ENCODE data around the gene TMIE.
"Not testable (repeated sequence)": the region's sequence is repeated elsewhere in the genome, so short reads cannot be mapped to it uniquely, and the experiment has no call there.

TMIE gene

DNA sequence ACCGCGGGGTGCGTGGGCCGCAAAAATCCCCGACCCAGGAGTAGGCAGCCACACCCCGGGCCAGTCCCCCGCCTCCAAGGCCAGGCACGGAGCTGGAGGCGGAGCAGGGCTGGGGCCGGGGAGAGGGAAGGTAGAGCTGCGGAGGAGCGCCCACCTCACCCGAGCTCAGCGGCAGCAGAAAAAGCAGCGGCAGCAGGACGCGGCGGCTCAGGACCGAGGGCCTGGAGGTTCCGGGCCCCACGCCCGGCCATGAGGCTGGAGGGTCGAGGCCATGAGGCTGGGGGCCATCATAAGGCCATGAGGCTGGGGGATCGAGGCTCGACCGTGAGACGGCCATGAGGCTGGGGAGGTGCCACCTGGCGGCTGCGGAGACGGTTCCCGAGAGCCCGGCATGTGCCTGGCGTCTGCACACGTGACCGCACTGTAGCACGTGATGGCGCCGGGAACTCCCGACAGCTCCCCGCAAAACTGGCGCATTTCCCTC is 49.4 kb downstream of the TMIE start:
- H3K9me3 ChIP-seq (ENCODE audit: control insufficient read depth, insufficient read depth, low read length): no peaks in the 10 kb centered on the region
- no peaks in the 10 kb centered on the region for H3F3A ChIP-seq (ENCODE audit: control insufficient read depth, insufficient read depth)
- no peak overlapping the region for H3K4me2 ChIP-seq (ENCODE audit: low read length)
- no peaks in the 10 kb centered on the region for H3K36me3 ChIP-seq (ENCODE audit: control insufficient read depth, low read length)
- H3K4me1 ChIP-seq (ENCODE audit: control insufficient read depth, low read length): no peaks in the 10 kb centered on the region
- no peaks in the 10 kb centered on the region for H3K79me2 ChIP-seq (ENCODE audit: control insufficient read depth, low read length)
- H4K20me1 ChIP-seq (ENCODE audit: control insufficient read depth, insufficient read depth, low read depth, low read length): no peaks in the 10 kb centered on the region
- TF ChIP-seq, protein P1, sequence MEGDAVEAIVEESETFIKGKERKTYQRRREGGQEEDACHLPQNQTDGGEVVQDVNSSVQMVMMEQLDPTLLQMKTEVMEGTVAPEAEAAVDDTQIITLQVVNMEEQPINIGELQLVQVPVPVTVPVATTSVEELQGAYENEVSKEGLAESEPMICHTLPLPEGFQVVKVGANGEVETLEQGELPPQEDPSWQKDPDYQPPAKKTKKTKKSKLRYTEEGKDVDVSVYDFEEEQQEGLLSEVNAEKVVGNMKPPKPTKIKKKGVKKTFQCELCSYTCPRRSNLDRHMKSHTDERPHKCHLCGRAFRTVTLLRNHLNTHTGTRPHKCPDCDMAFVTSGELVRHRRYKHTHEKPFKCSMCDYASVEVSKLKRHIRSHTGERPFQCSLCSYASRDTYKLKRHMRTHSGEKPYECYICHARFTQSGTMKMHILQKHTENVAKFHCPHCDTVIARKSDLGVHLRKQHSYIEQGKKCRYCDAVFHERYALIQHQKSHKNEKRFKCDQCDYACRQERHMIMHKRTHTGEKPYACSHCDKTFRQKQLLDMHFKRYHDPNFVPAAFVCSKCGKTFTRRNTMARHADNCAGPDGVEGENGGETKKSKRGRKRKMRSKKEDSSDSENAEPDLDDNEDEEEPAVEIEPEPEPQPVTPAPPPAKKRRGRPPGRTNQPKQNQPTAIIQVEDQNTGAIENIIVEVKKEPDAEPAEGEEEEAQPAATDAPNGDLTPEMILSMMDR (IDR thresholded peaks at IDR 0.05; ENCODE audit: low read depth, low read length, poor library complexity, severe bottlenecking): no peak
- TF ChIP-seq EZH2phosphoT487 (IDR thresholded peaks at IDR 0.05; ENCODE audit: borderline replicate concordance, low read length): no peak
- H3K27ac ChIP-seq (ENCODE audit: low read depth, low read length): no peak overlapping the region
- H3K4me3 ChIP-seq (ENCODE audit: low read length): no peak overlapping the region
- H3K27me3 ChIP-seq (ENCODE audit: control insufficient read depth, low read length): no peaks in the 10 kb centered on the region
- H3K9me2 ChIP-seq (replicated peaks; ENCODE audit: control insufficient read depth, low read length): no peaks in the 10 kb centered on the region

DNA sequence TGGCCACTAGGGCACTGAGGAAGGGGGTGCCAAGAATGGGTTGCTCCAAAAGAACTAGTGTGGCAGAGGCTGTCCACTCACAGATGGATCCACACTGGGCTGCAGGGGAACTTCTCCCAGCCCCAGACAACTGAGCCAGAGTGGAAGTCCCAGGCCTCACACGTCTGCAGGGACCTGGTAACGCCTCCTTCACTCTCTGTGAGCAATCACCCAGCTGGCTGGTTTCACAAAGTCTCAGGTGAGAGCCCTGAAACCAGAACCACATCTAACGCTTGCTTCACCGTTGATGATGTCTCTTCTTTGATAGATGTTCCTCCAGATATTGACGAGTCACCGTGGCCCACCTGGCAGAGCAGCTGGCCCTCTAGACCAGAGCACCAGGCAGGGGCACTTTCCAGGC is 51.9 kb downstream of the TMIE start:
- not testable (repeated sequence) for H3K27me3 ChIP-seq (ENCODE audit: control insufficient read depth, low read length); H3K27ac ChIP-seq (ENCODE audit: low read depth, low read length); H3K4me2 ChIP-seq (ENCODE audit: low read length); H3K79me2 ChIP-seq (ENCODE audit: control insufficient read depth, low read length); H3K4me1 ChIP-seq (ENCODE audit: control insufficient read depth, low read length); H3F3A ChIP-seq (ENCODE audit: control insufficient read depth, insufficient read depth); H3K36me3 ChIP-seq (ENCODE audit: control insufficient read depth, low read length); H4K20me1 ChIP-seq (ENCODE audit: control insufficient read depth, insufficient read depth, low read depth, low read length); H3K9me2 ChIP-seq (replicated peaks; ENCODE audit: control insufficient read depth, low read length); H3K9me3 ChIP-seq (ENCODE audit: control insufficient read depth, insufficient read depth, low read length); H3K4me3 ChIP-seq (ENCODE audit: low read length)

DNA sequence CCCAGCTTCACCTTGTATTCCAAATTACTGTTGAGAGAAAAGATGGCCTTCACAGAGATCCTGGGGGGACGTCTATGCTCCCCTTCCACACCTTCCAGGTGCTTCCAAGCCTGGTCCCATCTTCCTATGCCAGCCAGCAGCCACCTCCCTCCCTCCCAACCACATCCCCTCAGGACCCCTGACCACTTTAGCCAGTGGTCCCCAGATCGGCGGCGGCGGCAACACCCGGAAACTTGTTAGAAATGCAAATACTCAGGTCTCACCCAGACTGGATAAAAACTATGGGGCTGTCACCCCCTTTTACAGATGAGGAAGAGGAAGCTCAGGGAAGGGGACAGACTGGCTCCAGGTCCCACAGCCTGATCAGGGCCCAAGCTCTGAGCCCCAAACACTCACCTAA is 54.5 kb downstream of the TMIE start:
- H3K4me1 ChIP-seq (ENCODE audit: control insufficient read depth, low read length): no peaks in the 10 kb centered on the region
- H3K36me3 ChIP-seq (ENCODE audit: control insufficient read depth, low read length): no peaks in the 10 kb centered on the region
- H3F3A ChIP-seq (ENCODE audit: control insufficient read depth, insufficient read depth): no peaks in the 10 kb centered on the region
- no peaks in the 10 kb centered on the region for H3K27me3 ChIP-seq (ENCODE audit: control insufficient read depth, low read length)
- no peaks in the 10 kb centered on the region for H3K9me2 ChIP-seq (replicated peaks; ENCODE audit: control insufficient read depth, low read length)
- no peaks in the 10 kb centered on the region for H3K9me3 ChIP-seq (ENCODE audit: control insufficient read depth, insufficient read depth, low read length)
- H4K20me1 ChIP-seq (ENCODE audit: control insufficient read depth, insufficient read depth, low read depth, low read length): no peaks in the 10 kb centered on the region
- no peak overlapping the region for H3K4me2 ChIP-seq (ENCODE audit: low read length)
- H3K4me3 ChIP-seq (ENCODE audit: low read length): no peak overlapping the region
- H3K79me2 ChIP-seq (ENCODE audit: control insufficient read depth, low read length): no peaks in the 10 kb centered on the region
- TF ChIP-seq, protein P1 (IDR thresholded peaks at IDR 0.05; ENCODE audit: low read depth, low read length, poor library complexity, severe bottlenecking): no peak
- no peak for TF ChIP-seq EZH2phosphoT487 (IDR thresholded peaks at IDR 0.05; ENCODE audit: borderline replicate concordance, low read length)
- no peak overlapping the region for H3K27ac ChIP-seq (ENCODE audit: low read depth, low read length)

DNA sequence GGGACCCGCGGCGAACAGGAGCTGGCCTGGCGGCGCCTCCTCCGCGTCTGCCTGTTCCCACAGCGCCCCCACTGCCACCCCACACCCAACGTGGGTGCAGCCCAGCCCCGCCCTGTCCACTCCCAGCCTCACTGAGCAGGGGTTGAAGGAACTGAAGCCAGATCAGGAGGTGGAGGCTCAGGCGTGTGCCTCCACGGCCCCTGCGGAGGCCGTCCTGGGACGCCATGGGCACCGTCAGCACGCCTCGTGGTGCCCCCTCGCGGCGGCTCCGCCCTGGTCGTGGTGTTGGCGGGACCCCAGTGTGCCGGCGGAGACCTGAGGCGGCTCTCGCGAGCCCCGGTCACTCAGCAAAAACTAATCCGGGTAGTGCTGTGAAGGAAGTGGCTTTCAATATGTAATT is 55.5 kb downstream of the TMIE start:
- H3K27me3 ChIP-seq (ENCODE audit: control insufficient read depth, low read length): no peaks in the 10 kb centered on the region
- H3K9me2 ChIP-seq (replicated peaks; ENCODE audit: control insufficient read depth, low read length): no peaks in the 10 kb centered on the region
- no peaks in the 10 kb centered on the region for H3K4me1 ChIP-seq (ENCODE audit: control insufficient read depth, low read length)
- no peak overlapping the region for H3K4me3 ChIP-seq (ENCODE audit: low read length)
- H3K79me2 ChIP-seq (ENCODE audit: control insufficient read depth, low read length): no peaks in the 10 kb centered on the region
- no peaks in the 10 kb centered on the region for H4K20me1 ChIP-seq (ENCODE audit: control insufficient read depth, insufficient read depth, low read depth, low read length)
- no peaks in the 10 kb centered on the region for H3K36me3 ChIP-seq (ENCODE audit: control insufficient read depth, low read length)
- H3F3A ChIP-seq (ENCODE audit: control insufficient read depth, insufficient read depth): no peaks in the 10 kb centered on the region
- no peak overlapping the region for H3K27ac ChIP-seq (ENCODE audit: low read depth, low read length)
- TF ChIP-seq, protein P1 (IDR thresholded peaks at IDR 0.05; ENCODE audit: low read depth, low read length, poor library complexity, severe bottlenecking): no peak
- no peak for TF ChIP-seq EZH2phosphoT487 (IDR thresholded peaks at IDR 0.05; ENCODE audit: borderline replicate concordance, low read length)
- H3K9me3 ChIP-seq (ENCODE audit: control insufficient read depth, insufficient read depth, low read length): no peaks in the 10 kb centered on the region
- no peak overlapping the region for H3K4me2 ChIP-seq (ENCODE audit: low read length)
